ENCODE results near the gene CCDC192. TPM values are rescaled to one million over a fixed set of nuclear protein-coding genes. Genes with fewer than 3 reads are reported as not detected.

The CCDC192 gene
- total and polyA plus RNA-seq, 4 donors: not detected

DNA sequence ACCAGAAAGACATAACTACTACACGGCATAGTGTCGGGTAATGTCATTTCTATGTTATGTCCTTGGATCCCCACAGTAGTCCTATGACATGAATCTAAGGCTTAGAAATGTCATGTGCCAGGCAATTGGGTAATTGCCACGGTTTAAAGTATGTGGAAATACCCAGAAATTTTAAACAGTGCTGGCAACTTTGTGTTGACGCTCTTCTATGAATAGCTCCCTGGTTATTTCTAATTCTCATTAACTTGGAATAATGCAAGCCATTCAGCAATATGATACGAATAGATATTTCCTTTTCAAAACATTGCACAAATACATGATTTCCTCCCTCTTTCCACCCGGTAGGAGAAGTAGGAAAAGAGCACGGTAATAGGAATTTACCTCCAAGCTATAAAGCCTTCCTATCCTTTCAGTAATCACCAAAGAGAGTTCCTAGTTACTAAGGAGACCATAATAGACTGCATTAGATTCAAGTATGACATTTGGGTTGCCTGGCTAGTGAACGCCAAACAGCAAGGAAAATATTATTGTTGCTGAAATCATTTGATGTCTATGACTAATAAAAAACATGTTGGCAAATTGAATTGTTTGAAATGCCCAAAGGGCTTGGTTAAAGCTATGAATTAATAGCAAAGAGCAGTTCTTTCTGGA is 168.4 kb downstream of the CCDC192 start:
- Histone ChIP-seq H3K4me1 (ENCODE audit: control insufficient read depth in 1 of 2, insufficient read depth in 2 of 2, low read length in 2 of 2) (peaks cover 0 to 3% of the 10 kb centered on the region in 2 donors), H3K4me3 (ENCODE audit: low read length in 2 of 2) (no peak overlapping the region), H3K27ac (ENCODE audit: low read depth in 1 of 2, low read length in 2 of 2) (peak overlapping the region in 1 of 2 donors; percentile 57), H3K9me3 (ENCODE audit: control insufficient read depth, low read length) (no peaks in the 10 kb centered on the region), H3K36me3 (ENCODE audit: control insufficient read depth in 1 of 2, insufficient read depth in 2 of 2, low read length in 1 of 2) (no peaks in the 10 kb centered on the region), H3K27me3 (ENCODE audit: control insufficient read depth in 1 of 2, insufficient read depth in 2 of 2, low read length in 1 of 2) (no peaks in the 10 kb centered on the region)
- intact Hi-C loops (cut with DNase I): loop anchor here in 1 of 2 donors (10.0 kb wide), 1 partner anchor 213 kb away; the partner anchor contains the start of gene SLC12A2
- ATAC-seq (ENCODE audit: low FRiP score) (peak; percentile 69), DNase-seq (no peak)
- 10 to 13% methylated on average over 8 of the region's 8 CpGs for WGBS, 2 donors

DNA sequence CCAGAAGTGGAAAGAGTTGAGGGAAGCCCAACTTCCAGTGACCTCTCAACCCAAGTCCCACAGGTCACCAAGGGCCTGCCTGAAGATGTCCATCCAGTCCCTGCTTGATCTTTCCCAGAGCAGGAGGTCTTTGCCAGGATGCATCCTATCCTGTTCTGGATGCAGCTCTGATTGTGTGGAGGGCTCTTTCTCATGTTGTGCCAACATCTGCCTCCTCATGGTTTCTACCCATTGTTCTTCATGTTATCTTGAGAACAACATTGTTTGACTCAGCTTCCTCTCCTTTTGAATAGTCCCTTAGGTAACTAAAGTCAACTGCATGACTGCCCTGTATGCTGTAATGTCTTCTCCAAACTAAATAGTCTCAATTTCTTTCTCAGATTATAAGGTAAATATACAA is 169.3 kb downstream of the CCDC192 start:
- DNase-seq (no peak), ATAC-seq (ENCODE audit: low FRiP score) (peak; percentile 42)
- H3K4me1 ChIP-seq (ENCODE audit: control insufficient read depth in 1 of 2, insufficient read depth in 2 of 2, low read length in 2 of 2): peaks cover 0 to 3% of the 10 kb centered on the region in 2 donors
- H3K36me3 ChIP-seq (ENCODE audit: control insufficient read depth in 1 of 2, insufficient read depth in 2 of 2, low read length in 1 of 2): no peaks in the 10 kb centered on the region
- H3K27me3 ChIP-seq (ENCODE audit: control insufficient read depth in 1 of 2, insufficient read depth in 2 of 2, low read length in 1 of 2): no peaks in the 10 kb centered on the region
- no peak overlapping the region for H3K4me3 ChIP-seq (ENCODE audit: low read length in 2 of 2)
- H3K27ac ChIP-seq (ENCODE audit: low read depth in 1 of 2, low read length in 2 of 2): no peak overlapping the region
- intact Hi-C loops (cut with DNase I): loop anchor here in 1 of 2 donors (10.0 kb wide), 1 partner anchor 212 kb away; the partner anchor contains the start of gene SLC12A2
- H3K9me3 ChIP-seq (ENCODE audit: control insufficient read depth, low read length): no peaks in the 10 kb centered on the region

DNA sequence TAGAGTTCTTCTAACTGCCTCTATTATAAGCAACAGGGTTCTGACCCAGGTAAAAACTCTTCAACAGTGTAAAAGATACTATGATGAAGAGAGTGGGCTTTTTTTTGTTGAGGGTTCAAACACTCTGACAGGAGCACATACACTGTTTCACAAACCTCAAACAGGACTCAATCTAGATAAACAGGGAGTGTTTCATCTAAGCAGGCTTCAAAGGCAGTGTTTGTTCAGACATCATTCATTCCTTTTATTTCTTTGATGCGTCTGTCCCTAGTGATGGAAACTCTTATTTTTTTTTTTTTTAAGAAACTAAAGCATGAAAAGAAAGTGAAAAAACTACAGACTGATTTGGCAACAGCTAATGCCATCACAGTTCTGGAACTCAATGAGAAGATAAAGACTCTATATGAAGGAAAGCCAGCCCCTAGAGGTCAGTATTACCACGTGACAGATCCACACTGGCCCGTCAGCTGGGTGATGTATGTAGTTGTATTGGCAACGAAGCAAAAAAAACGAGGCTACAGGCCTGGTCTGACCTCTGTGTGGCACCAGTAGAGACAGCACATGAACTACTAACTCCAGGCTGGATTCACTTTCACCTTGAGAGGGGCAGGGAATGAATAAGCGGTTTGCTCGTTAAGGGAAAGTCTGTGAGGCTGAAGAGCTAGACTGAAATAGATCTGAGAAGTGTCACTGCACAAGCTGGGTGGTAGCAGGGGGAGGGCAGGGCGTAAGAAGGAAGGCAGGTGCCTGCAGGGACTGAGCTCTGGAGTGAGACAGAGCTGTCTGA is 172.2 kb downstream of the CCDC192 start:
- no peak overlapping the region for H3K27ac ChIP-seq (ENCODE audit: low read depth in 1 of 2, low read length in 2 of 2)
- no peaks in the 10 kb centered on the region for H3K36me3 ChIP-seq (ENCODE audit: control insufficient read depth in 1 of 2, insufficient read depth in 2 of 2, low read length in 1 of 2)
- peak in 1 of 2 donors; percentile 49 for DNase-seq
- intact Hi-C loops (cut with DNase I): loop anchor here in 1 of 2 donors (10.0 kb wide), 1 partner anchor 209 kb away; the partner anchor contains the start of gene SLC12A2
- ATAC-seq (ENCODE audit: low FRiP score): no peak
- no peaks in the 10 kb centered on the region for H3K9me3 ChIP-seq (ENCODE audit: control insufficient read depth, low read length)
- no peak overlapping the region for H3K4me3 ChIP-seq (ENCODE audit: low read length in 2 of 2)
- H3K27me3 ChIP-seq (ENCODE audit: control insufficient read depth in 1 of 2, insufficient read depth in 2 of 2, low read length in 1 of 2): no peaks in the 10 kb centered on the region
- WGBS, 2 donors: 16 to 19% methylated on average over 8 of the region's 8 CpGs
- H3K4me1 ChIP-seq (ENCODE audit: control insufficient read depth in 1 of 2, insufficient read depth in 2 of 2, low read length in 2 of 2): peaks cover 0 to 3% of the 10 kb centered on the region in 2 donors

DNA sequence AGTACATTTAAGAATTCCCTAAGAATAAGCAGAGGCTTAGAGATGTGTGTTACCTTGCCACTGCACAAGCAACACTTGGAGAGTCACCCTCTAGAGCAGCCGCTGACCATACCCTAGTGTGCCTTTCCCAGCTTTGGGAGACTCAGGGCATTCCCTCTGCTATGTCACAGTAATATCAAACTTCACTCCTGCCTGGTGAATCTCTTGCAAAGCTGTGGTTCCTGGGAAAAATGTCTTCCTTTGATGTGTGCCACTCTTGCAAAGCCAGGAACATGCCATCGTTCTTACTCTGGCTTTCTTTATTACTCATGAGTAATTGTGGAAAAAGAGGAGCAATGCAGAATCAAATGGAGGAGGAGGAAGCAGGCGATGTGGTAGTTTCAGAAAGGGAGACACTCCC is 173.2 kb downstream of the CCDC192 start:
- 79 to 81% methylated on average over 3 of the region's 3 CpGs for WGBS, 2 donors
- H3K9me3 ChIP-seq (ENCODE audit: control insufficient read depth, low read length): no peaks in the 10 kb centered on the region
- DNase-seq: no peak
- no peak overlapping the region for H3K4me3 ChIP-seq (ENCODE audit: low read length in 2 of 2)
- intact Hi-C loops (cut with DNase I): loop anchor here in 1 of 2 donors (10.0 kb wide), 1 partner anchor 208 kb away; the partner anchor contains the start of gene SLC12A2
- H3K27me3 ChIP-seq (ENCODE audit: control insufficient read depth in 1 of 2, insufficient read depth in 2 of 2, low read length in 1 of 2): no peaks in the 10 kb centered on the region
- H3K4me1 ChIP-seq (ENCODE audit: control insufficient read depth in 1 of 2, insufficient read depth in 2 of 2, low read length in 2 of 2): no peaks in the 10 kb centered on the region
- H3K36me3 ChIP-seq (ENCODE audit: control insufficient read depth in 1 of 2, insufficient read depth in 2 of 2, low read length in 1 of 2): no peaks in the 10 kb centered on the region
- ATAC-seq (ENCODE audit: low FRiP score): no peak
- H3K27ac ChIP-seq (ENCODE audit: low read depth in 1 of 2, low read length in 2 of 2): no peak overlapping the region

DNA sequence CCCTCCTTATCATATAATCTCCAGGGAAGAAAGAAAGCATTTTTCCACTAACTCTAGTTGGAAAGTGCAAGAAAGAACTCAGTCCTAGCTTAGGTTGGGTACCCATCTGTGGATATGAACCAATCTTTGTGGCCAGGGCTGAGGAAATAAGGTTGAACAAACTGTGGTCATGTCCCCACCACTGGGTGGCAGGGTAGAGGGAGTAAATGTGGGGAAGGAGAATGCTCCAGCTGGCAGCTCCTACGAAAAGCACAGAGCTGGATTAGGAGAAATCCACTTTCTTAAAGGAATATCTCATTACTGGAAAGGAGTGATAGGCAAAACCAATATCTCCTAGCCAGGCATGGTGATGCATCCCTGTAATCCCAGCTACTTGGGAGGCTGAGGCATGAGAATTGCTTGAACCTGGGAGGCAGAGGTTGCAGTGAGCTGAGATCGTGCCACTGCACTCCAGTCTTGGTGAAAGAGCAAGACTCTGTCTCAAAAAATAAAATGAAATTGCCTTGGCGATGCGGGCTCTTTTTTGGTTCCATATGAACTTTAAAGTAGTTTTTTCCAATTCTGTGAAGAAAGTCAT is 175.1 kb downstream of the CCDC192 start:
- Histone ChIP-seq H3K27me3 (ENCODE audit: control insufficient read depth in 1 of 2, insufficient read depth in 2 of 2, low read length in 1 of 2) (no peaks in the 10 kb centered on the region), H3K4me1 (ENCODE audit: control insufficient read depth in 1 of 2, insufficient read depth in 2 of 2, low read length in 2 of 2) (no peaks in the 10 kb centered on the region), H3K36me3 (ENCODE audit: control insufficient read depth in 1 of 2, insufficient read depth in 2 of 2, low read length in 1 of 2) (no peaks in the 10 kb centered on the region), H3K9me3 (ENCODE audit: control insufficient read depth, low read length) (no peaks in the 10 kb centered on the region), H3K4me3 (ENCODE audit: low read length in 2 of 2) (no peak overlapping the region), H3K27ac (ENCODE audit: low read depth in 1 of 2, low read length in 2 of 2) (no peak overlapping the region)
- ATAC-seq (ENCODE audit: low FRiP score) (no peak), DNase-seq (no peak)
- 72 to 77% methylated on average over 4 of the region's 4 CpGs for WGBS, 2 donors
- intact Hi-C loops (cut with DNase I): loop anchor here in 1 of 2 donors (10.0 kb wide), 1 partner anchor 207 kb away; the partner anchor contains the start of gene SLC12A2

DNA sequence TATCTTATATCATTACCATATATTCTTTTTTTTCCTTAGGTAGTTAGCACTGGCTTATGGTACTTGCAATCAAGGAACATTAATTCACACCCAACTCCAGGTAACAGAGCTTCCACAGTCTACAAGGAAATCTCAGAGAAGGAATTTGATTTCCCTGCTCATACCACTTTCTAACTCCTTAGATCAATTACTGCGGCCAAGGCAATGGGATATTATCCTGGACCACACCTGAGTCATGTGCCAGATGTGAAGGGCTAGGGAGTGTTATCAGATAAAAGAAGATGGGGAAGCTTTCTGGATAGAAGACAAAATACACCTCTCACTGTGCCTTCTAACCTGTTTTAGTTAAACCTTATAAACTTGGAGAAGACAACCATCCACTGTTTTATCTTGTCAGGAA is 181.2 kb downstream of the CCDC192 start:
- H3K9me3 ChIP-seq (ENCODE audit: control insufficient read depth, low read length): no peaks in the 10 kb centered on the region
- intact Hi-C loops (cut with DNase I): no loop called here
- no peaks in the 10 kb centered on the region for H3K4me1 ChIP-seq (ENCODE audit: control insufficient read depth in 1 of 2, insufficient read depth in 2 of 2, low read length in 2 of 2)
- H3K4me3 ChIP-seq (ENCODE audit: low read length in 2 of 2): no peak overlapping the region
- no peaks in the 10 kb centered on the region for H3K36me3 ChIP-seq (ENCODE audit: control insufficient read depth in 1 of 2, insufficient read depth in 2 of 2, low read length in 1 of 2)
- no peaks in the 10 kb centered on the region for H3K27me3 ChIP-seq (ENCODE audit: control insufficient read depth in 1 of 2, insufficient read depth in 2 of 2, low read length in 1 of 2)
- 89 to 98% methylated on average over 1 of the region's 1 CpG for WGBS, 2 donors
- no peak overlapping the region for H3K27ac ChIP-seq (ENCODE audit: low read depth in 1 of 2, low read length in 2 of 2)
- ATAC-seq (ENCODE audit: low FRiP score): no peak
- DNase-seq: no peak

DNA sequence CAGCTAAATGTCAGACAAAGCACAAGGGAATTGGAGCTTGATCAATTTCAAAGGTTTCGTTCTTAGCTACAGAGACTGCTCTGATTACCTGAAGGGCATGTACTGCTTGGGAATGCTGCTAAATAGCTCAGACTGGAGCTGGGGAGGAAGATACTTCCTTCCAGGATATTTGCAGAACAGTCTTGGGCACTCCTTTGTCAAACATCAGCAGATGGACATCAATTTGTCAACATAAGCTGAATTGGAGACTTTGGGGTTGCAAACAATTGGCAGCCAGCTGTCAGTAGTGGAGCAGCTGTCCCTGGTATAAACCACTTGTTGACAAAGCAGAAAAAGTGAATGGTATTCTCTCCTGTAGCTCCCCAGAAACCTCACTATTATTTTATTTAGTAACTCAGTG is 182.0 kb downstream of the CCDC192 start:
- DNase-seq (no peak), ATAC-seq (ENCODE audit: low FRiP score) (no peak)
- no peak overlapping the region for H3K4me3 ChIP-seq (ENCODE audit: low read length in 2 of 2)
- intact Hi-C loops (cut with DNase I): no loop called here
- H3K27me3 ChIP-seq (ENCODE audit: control insufficient read depth in 1 of 2, insufficient read depth in 2 of 2, low read length in 1 of 2): no peaks in the 10 kb centered on the region
- no peaks in the 10 kb centered on the region for H3K9me3 ChIP-seq (ENCODE audit: control insufficient read depth, low read length)
- H3K27ac ChIP-seq (ENCODE audit: low read depth in 1 of 2, low read length in 2 of 2): no peak overlapping the region
- no peaks in the 10 kb centered on the region for H3K4me1 ChIP-seq (ENCODE audit: control insufficient read depth in 1 of 2, insufficient read depth in 2 of 2, low read length in 2 of 2)
- no peaks in the 10 kb centered on the region for H3K36me3 ChIP-seq (ENCODE audit: control insufficient read depth in 1 of 2, insufficient read depth in 2 of 2, low read length in 1 of 2)
- WGBS, 2 donors: 63 to 77% methylated on average over 1 of the region's 1 CpG

DNA sequence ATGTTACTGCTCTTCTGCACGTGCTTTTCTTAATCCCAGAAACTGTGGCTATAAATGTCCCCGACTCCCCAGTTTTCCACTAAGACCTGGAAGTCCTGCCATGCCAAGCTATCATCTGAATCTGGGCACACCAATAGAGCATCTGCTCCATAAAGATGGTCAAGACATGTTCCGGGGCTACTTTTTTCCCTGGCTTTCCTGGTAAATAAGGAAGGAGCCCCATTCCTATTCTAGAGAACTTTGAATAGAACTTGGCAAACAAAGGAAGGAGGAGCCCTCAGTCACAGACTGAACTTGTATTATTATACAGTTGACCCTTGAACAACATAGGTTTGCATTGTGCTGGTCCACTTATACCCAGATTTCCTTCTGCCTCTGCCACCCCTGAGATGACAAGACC is 182.9 kb downstream of the CCDC192 start:
- DNase-seq (no peak), ATAC-seq (ENCODE audit: low FRiP score) (no peak)

More for the DNA sequence above, 182.9 kb downstream of the CCDC192 start:
- Histone ChIP-seq H3K27ac (ENCODE audit: low read depth in 1 of 2, low read length in 2 of 2) (no peak overlapping the region), H3K27me3 (ENCODE audit: control insufficient read depth in 1 of 2, insufficient read depth in 2 of 2, low read length in 1 of 2) (no peaks in the 10 kb centered on the region), H3K36me3 (ENCODE audit: control insufficient read depth in 1 of 2, insufficient read depth in 2 of 2, low read length in 1 of 2) (no peaks in the 10 kb centered on the region), H3K4me1 (ENCODE audit: control insufficient read depth in 1 of 2, insufficient read depth in 2 of 2, low read length in 2 of 2) (no peaks in the 10 kb centered on the region), H3K9me3 (ENCODE audit: control insufficient read depth, low read length) (no peaks in the 10 kb centered on the region), H3K4me3 (ENCODE audit: low read length in 2 of 2) (no peak overlapping the region)
- 82 to 87% methylated on average over 3 of the region's 3 CpGs for WGBS, 2 donors
- intact Hi-C loops (cut with DNase I): no loop called here
